Sigmoid colon (tissue), 7 donors: Measurements from ENCODE around the gene TUBA8. TPM values are rescaled to one million over a fixed set of nuclear protein-coding genes. Genes with fewer than 3 reads are reported as not detected.
"Not testable (repeated sequence)": the region's sequence is repeated elsewhere in the genome, so short reads cannot be mapped to it uniquely, and the experiment has no call there.

ENCODE experiments used
- DNase-seq: peaks from one replicate; pipeline ENCODE4 v3.0.0-alpha.2; 2019
- H3K27ac ChIP-seq, 4 donors: fragments of 200-600 bp; sonication (generic); one replicate each; pipeline ENCODE4 v1.5.1; 2016 to 2019; ENCODE audit warnings: mild to moderate bottlenecking in 1 of 4
- H3K27me3 ChIP-seq, 3 donors: fragments of 200-600 bp; sonication (generic); one replicate each; pipeline ENCODE4 v1.5.1; 2019; ENCODE audit warnings: mild to moderate bottlenecking in 1 of 3
- H3K36me3 ChIP-seq, 4 donors: fragments of 200-600 bp; sonication (generic); one replicate each; pipeline ENCODE4 v1.5.1; 2016 to 2019
- H3K4me1 ChIP-seq, 4 donors: fragments of 200-600 bp; sonication (generic); one replicate each; pipeline ENCODE4 v1.5.1; 2017 to 2019
- H3K4me3 ChIP-seq, 4 donors: fragments of 200-600 bp; sonication (generic); one replicate each; pipeline ENCODE4 v1.5.1; 2017 to 2019; ENCODE audit warnings: mild to moderate bottlenecking in 2 of 4, moderate library complexity in 1 of 4
- H3K9me3 ChIP-seq, 4 donors: fragments of 200-600 bp in 3 of 4; sonication (generic) in 3 of 4; one replicate each; pipeline versions ENCODE4 v1.5.1 to v1.6.1; 2013 to 2019
- EP300 ChIP-seq, 4 donors: sonication (generic); formaldehyde crosslinking; IDR thresholded peaks; one replicate each; pipeline ENCODE4 v1.6.1; 2017; ENCODE audit warnings: antibody characterized with exemption in 4 of 4
- POLR2A ChIP-seq, 2 donors: fragments of 450-650 bp; IDR thresholded peaks; one replicate each; pipeline ENCODE4 v1.6.1; 2016; ENCODE audit warnings: antibody characterized with exemption in 2 of 2, mild to moderate bottlenecking in 2 of 2, moderate library complexity in 2 of 2
- POLR2AphosphoS5 ChIP-seq, 4 donors: sonication (generic); formaldehyde crosslinking; IDR thresholded peaks; one replicate each; pipeline ENCODE4 v1.6.1; 2017; ENCODE audit warnings: antibody characterized with exemption in 4 of 4
- WGBS, 2 donors: extraction: QIAGEN DNeasy Blood & Tissue Kit; methylation state at CpG; one replicate each; pipeline ENCODE4 v1.1.7; 2013; 5-methylcytosine and 5-hydroxymethylcytosine counted together
- intact Hi-C: fragments of 100-400 bp; cut with DNase I; formaldehyde crosslinking; loops from one replicate; pipeline ENCODE4 v1.15.1; 2023
- polyA plus RNA-seq, 3 donors: library from polyadenylated mRNA; stranded (reverse); fragments of 200-250 nt; gene quantifications; one replicate each; pipeline ENCODE4 v1.2.3, GENCODE V29; 2013
- total RNA-seq, 4 donors: library from RNA; depleted of rRNA; stranded (reverse); fragments of >200 nt; gene quantifications; one replicate each; pipeline ENCODE4 v1.1.0, GENCODE V29; 2016
- TF ChIP-seq, protein P1 (sequence below), 4 experiments: fragments of 450-650 bp in 3 of 4; fragments of 200-600 bp in 1 of 4; IDR thresholded peaks; one replicate each; pipeline ENCODE4 v1.5.1; 2016 to 2019; ENCODE audit warnings: antibody characterized with exemption in 4 of 4, mild to moderate bottlenecking in 3 of 4, moderate library complexity in 2 of 4
- donor health status: healthy with polysubstance abuse.
- donor health status: Bipolar disorder and iron deficiency.
- donor health status: healthy.

TUBA8 gene
- total and polyA plus RNA-seq, 7 donors = 0.81 to 3.3 (median 1.1) TPM

DNA sequence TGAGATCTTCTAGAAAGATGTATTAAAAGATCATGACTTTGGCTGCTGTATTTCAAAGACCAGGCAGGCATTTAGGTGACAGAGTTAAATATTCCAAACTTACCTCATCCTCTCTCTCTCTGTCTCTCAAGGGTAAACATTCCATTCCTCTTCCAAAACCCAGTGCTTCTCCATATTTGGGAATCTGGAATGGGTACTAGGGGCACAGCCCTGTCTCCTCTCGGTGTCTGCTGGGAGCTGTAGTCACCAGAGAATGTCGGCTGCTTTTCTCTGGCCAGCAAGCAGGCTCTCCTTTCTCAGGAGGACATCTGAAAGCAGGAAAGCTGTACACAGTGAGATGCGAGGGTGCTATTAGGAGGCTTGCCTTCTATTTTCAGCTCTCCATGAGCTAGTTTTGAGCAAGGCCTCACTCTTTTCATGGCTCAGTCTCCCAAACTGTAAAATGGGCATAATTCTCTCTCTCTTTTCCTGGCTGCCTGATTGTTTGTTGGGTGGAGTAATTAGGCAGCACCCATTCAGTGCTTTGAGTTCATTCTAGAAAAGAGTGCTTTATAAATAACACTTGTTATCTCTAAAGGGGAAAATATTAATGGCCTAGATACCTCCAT, 42.1 kb upstream of the TUBA8 start:
- Histone ChIP-seq H3K9me3 (no peaks in the 10 kb centered on the region), H3K4me1 (peaks cover 0 to 56% (median 36%) of the 10 kb centered on the region in 4 donors), H3K36me3 (no peaks in the 10 kb centered on the region), H3K4me3 (peak overlapping the region in 2 of 4 donors; percentile 17 to 19), H3K27me3 (no peaks in the 10 kb centered on the region), H3K27ac (peak overlapping the region; percentile 85 to 95 (median 88))
- TF ChIP-seq, protein P1, sequence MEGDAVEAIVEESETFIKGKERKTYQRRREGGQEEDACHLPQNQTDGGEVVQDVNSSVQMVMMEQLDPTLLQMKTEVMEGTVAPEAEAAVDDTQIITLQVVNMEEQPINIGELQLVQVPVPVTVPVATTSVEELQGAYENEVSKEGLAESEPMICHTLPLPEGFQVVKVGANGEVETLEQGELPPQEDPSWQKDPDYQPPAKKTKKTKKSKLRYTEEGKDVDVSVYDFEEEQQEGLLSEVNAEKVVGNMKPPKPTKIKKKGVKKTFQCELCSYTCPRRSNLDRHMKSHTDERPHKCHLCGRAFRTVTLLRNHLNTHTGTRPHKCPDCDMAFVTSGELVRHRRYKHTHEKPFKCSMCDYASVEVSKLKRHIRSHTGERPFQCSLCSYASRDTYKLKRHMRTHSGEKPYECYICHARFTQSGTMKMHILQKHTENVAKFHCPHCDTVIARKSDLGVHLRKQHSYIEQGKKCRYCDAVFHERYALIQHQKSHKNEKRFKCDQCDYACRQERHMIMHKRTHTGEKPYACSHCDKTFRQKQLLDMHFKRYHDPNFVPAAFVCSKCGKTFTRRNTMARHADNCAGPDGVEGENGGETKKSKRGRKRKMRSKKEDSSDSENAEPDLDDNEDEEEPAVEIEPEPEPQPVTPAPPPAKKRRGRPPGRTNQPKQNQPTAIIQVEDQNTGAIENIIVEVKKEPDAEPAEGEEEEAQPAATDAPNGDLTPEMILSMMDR (IDR thresholded peaks at IDR 0.05) = no peak
- peak; percentile 19 to 56 (median 46) for TF ChIP-seq POLR2AphosphoS5 (IDR thresholded peaks at IDR 0.05)
- no peak for DNase-seq
- WGBS, 2 donors = 84% methylated on average over 3 of the region's 3 CpGs
- intact Hi-C loops = no loop called here

GRCh38 chr22:18069041-18069440, 41.6 kb upstream of the TUBA8 start:
- Histone ChIP-seq H3K4me3 (no peak overlapping the region), H3K27ac (peak overlapping the region; percentile 85 to 95 (median 88)), H3K36me3 (no peaks in the 10 kb centered on the region), H3K9me3 (no peaks in the 10 kb centered on the region), H3K27me3 (no peaks in the 10 kb centered on the region), H3K4me1 (peaks cover 0 to 55% (median 36%) of the 10 kb centered on the region in 4 donors)
- no peak for TF ChIP-seq EP300 (IDR thresholded peaks at IDR 0.05)
- TF ChIP-seq, protein P1 (IDR thresholded peaks at IDR 0.05) = no peak
- TF ChIP-seq POLR2AphosphoS5 (IDR thresholded peaks at IDR 0.05) = no peak
- TF ChIP-seq POLR2A (IDR thresholded peaks at IDR 0.05) = no peak
- whole genome bisulfite sequencing, 2 donors = 13 to 64% methylated on average over 2 of the region's 2 CpGs
- no peak for DNase-seq
- intact Hi-C loops = no loop called here

DNA sequence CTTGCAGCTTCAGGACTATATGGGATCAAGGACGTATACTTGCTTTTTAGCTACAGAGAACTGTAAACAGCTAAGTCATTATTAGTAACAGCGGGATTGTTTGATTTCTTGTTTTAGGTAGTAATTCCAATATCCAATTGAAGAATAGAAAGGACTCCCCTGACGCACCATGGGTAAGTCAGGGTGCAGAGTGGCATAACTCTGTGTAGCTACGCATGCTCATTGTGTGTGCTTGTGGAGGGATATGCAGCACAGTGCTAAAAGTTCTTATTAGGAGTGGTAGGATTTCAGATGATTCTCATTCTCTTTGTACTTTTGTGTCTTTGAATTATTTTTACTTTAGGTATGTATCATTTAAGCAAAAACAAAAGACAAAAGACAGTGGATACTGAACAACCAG, 40.6 kb upstream of the TUBA8 start:
- H3K27me3 ChIP-seq = no peaks in the 10 kb centered on the region
- H3K9me3 ChIP-seq = no peaks in the 10 kb centered on the region
- H3K36me3 ChIP-seq = no peaks in the 10 kb centered on the region
- intact Hi-C loops = loop anchor here (5.0 to 10.0 kb wide), 3 partner anchors 168 to 365 kb away; no protein-coding TSS in a partner anchor
- no peak for TF ChIP-seq EP300 (IDR thresholded peaks at IDR 0.05)
- TF ChIP-seq POLR2AphosphoS5 (IDR thresholded peaks at IDR 0.05) = no peak
- TF ChIP-seq POLR2A (IDR thresholded peaks at IDR 0.05) = no peak
- TF ChIP-seq, protein P1 (IDR thresholded peaks at IDR 0.05) = no peak
- DNase-seq = no peak
- WGBS, 2 donors = 96 to 97% methylated on average over 4 of the region's 4 CpGs
- H3K27ac ChIP-seq = peak overlapping the region in 2 of 4 donors; percentile 88 to 95
- H3K4me1 ChIP-seq = peaks cover 0 to 50% (median 36%) of the 10 kb centered on the region in 4 donors
- H3K4me3 ChIP-seq = no peak overlapping the region

DNA sequence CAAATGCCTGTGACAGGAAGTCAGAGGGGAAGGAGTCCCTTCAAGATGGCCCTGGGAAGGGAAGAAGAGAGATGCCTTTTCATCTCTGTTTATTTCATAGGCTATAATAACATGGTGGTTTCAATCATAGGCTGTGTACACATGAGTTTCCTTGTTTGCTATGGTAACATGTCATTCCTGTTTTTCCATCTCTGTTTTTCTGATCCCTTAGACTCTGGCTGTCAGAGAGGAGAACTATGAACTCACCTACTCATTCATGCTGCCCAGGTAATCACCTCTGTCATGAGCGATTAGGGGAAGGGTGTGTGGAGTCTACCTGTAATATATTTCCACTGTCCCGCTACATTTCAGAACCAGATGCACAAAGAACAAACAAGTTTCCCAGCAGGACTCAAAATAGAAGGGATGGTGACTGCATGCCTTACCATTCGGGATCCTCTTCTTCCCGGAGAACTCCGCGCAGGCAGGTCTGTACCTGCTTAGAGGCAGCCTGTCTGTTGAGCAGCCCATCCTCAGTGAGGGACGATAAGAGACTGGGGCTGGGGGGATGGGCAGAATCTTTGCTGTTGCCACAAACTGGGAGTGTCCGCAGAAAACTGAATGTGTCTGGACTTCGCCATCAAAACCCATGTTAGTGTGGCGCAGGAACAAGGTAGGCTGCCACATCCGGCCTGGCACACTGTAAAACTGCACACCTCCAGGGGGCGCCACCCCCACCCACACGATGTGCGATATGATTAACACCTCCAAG, 39.9 kb upstream of the TUBA8 start:
- peak overlapping the region in 1 of 4 donors; percentile 95 for H3K27ac ChIP-seq
- TF ChIP-seq, protein P1 (IDR thresholded peaks at IDR 0.05) = no peak
- TF ChIP-seq POLR2A (IDR thresholded peaks at IDR 0.05) (no peak), POLR2AphosphoS5 (IDR thresholded peaks at IDR 0.05) (no peak), EP300 (IDR thresholded peaks at IDR 0.05) (no peak)
- intact Hi-C loops = loop anchor here (5.0 to 10.0 kb wide), 3 partner anchors 168 to 366 kb away; no protein-coding TSS in a partner anchor
- no peaks in the 10 kb centered on the region for H3K27me3 ChIP-seq
- H3K36me3 ChIP-seq = no peaks in the 10 kb centered on the region
- no peak for DNase-seq
- no peak overlapping the region for H3K4me3 ChIP-seq
- H3K9me3 ChIP-seq = no peaks in the 10 kb centered on the region
- 50 to 73% methylated on average over 14 of the region's 14 CpGs for WGBS, 2 donors
- peaks cover 0 to 49% (median 41%) of the 10 kb centered on the region in 4 donors for H3K4me1 ChIP-seq

DNA sequence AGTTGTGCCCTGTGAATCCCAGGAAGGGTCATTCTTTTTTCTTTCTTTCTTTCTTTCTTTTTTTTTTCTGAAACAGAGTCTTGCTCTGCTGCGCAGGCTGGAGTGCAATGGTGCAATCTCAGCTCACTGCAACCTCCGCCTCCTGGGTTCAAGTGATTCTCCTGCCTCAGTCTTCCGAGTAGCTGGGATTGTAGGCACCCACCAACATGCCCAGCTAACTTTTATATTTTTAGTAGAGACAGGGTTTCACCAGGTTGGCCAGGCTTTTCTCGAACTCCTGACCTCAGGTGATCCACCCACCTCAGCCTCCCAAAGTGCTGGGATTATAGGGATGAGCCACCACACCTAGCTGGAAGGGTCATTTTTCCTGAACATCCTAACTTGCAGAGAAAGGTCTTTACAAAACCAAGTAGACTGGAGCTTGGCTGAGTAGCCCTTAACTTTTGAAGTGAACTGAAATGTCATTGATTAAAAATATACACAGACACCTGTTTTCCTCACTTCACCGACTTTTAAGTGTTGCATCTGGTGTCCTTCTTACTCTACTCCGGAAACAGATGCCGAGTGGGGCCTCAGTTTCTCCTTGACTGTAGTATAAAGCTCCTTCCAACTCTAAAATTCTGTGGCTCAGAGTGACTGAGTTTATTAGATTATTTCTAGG, 39.2 kb upstream of the TUBA8 start:
- H3K27ac ChIP-seq, H3K36me3 ChIP-seq, H3K9me3 ChIP-seq, H3K27me3 ChIP-seq, DNase-seq, H3K4me3 ChIP-seq: not testable (repeated sequence)
- WGBS, 2 donors = 82 to 88% methylated on average over 7 of the region's 7 CpGs
- peaks cover 0 to 49% (median 41%) of the 10 kb centered on the region in 4 donors for H3K4me1 ChIP-seq
- intact Hi-C loops = loop anchor here (5.0 to 10.0 kb wide), 3 partner anchors 169 to 367 kb away; no protein-coding TSS in a partner anchor
